ENCODE measurements around the gene CEMIP.

- TF ChIP-seq USF2 (IDR thresholded peaks at IDR 0.05) (no peak), EP300 (IDR thresholded peaks at IDR 0.05) (no peak), KDM1A (IDR thresholded peaks at IDR 0.05; ENCODE audit: low read depth) (no peak), CEBPB (IDR thresholded peaks at IDR 0.05) (no peak), HOXA7 (CRISPR knock-in tag; IDR thresholded peaks at IDR 0.05) (no peak), SMC3 (IDR thresholded peaks at IDR 0.05) (no peak)
Measured at GRCh38 chr15:80895965-80896364, 116.8 kb downstream of the CEMIP start.
